Measurements from ENCODE around the gene NAV2. TPM values are rescaled to one million over a fixed set of nuclear protein-coding genes. Genes with fewer than 3 reads are reported as not detected.

The NAV2 gene
- total RNA-seq, 1 experiment from 2014 or later: 22.7 TPM

DNA sequence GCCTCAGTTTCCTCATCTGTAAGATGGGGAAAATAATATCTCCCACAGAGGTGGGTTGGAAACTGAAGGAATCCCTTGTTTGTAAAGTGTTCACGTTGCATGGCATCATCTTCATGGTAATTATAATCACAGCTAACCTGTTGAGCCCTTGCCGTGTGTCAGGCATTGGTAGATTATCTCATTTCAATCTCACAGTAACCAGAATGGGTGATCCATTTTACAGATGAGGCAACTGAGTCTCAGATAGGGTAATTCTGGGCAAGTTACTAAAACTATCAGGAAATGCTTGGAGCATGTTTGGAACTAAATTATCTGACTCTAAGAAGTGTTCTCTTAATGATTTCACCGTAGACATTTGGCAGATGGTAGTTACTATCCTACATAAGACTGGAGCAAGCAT lies 109.4 kb downstream of the NAV2 start:
- Histone ChIP-seq H3K4me3 (ENCODE audit: low read depth in 2 of 2, low read length in 2 of 2) (no peak overlapping the region), H3K4me1 (ENCODE audit: control insufficient read depth, insufficient read depth, low read length) (no peaks in the 10 kb centered on the region), H3K27ac (ENCODE audit: low read length) (no peak overlapping the region), H3K27me3 (ENCODE audit: control insufficient read depth, insufficient read depth, low read length) (no peaks in the 10 kb centered on the region), H3K9me3 (ENCODE audit: control insufficient read depth, insufficient read depth, low read depth, low read length) (no peaks in the 10 kb centered on the region), H3K36me3 (ENCODE audit: control insufficient read depth, insufficient read depth, low read length) (no peaks in the 10 kb centered on the region)
- no peak for TF ChIP-seq POLR2AphosphoS5 (IDR thresholded peaks at IDR 0.05; ENCODE audit: low read depth, low read length)
- in situ Hi-C loops (cut with HindIII; ENCODE audit: low pct_unique_long_range_greater_than_20kb, low sequenced_read_pairs) (no loop called here), intact Hi-C loops (cut with micrococcal nuclease; ENCODE audit: unreplicated experiment) (no loop called here)
- no TSS peak for BruUV-seq (replicated peaks)
- DNase-seq (ENCODE audit: low read depth, low spot score): no peak
- ChIA-PET CTCF (no interaction called here), POLR2A (no interaction called here)
- no peak for ATAC-seq

DNA sequence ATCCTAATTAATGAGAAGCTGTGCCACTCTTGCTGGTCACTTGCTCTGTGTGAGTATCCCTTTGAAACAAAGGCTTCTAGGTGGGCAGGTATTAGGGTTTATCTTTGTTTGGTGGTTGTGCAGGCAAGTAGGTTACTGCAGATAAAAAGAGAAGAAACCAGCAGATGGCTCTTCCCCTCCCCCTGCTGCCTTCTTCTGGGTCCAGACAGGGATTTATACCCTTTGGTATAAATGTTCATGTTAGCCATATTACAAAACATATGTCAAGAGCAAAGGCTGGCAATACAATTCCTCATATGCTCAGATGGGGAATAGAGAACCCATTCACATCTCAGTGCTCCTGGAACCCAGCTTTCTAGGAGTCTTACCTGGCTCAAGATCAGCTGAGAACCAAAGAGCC lies 109.9 kb downstream of the NAV2 start:
- intact Hi-C loops (cut with micrococcal nuclease; ENCODE audit: unreplicated experiment) (no loop called here), in situ Hi-C loops (cut with HindIII; ENCODE audit: low pct_unique_long_range_greater_than_20kb, low sequenced_read_pairs) (no loop called here)
- H3K9me3 ChIP-seq (ENCODE audit: control insufficient read depth, insufficient read depth, low read depth, low read length): no peaks in the 10 kb centered on the region
- no peak for DNase-seq (ENCODE audit: low read depth, low spot score)
- no peaks in the 10 kb centered on the region for H3K4me1 ChIP-seq (ENCODE audit: control insufficient read depth, insufficient read depth, low read length)
- no peak overlapping the region for H3K4me3 ChIP-seq (ENCODE audit: low read depth in 2 of 2, low read length in 2 of 2)
- TF ChIP-seq TCF7L2 (IDR thresholded peaks at IDR 0.05; ENCODE audit: low read depth, low read length) (no peak), SIN3A (IDR thresholded peaks at IDR 0.05; ENCODE audit: borderline replicate concordance, insufficient read depth, low read depth, low read length) (no peak), POLR2AphosphoS5 (IDR thresholded peaks at IDR 0.05; ENCODE audit: low read depth, low read length) (no peak)
- TF ChIP-seq, protein P1, sequence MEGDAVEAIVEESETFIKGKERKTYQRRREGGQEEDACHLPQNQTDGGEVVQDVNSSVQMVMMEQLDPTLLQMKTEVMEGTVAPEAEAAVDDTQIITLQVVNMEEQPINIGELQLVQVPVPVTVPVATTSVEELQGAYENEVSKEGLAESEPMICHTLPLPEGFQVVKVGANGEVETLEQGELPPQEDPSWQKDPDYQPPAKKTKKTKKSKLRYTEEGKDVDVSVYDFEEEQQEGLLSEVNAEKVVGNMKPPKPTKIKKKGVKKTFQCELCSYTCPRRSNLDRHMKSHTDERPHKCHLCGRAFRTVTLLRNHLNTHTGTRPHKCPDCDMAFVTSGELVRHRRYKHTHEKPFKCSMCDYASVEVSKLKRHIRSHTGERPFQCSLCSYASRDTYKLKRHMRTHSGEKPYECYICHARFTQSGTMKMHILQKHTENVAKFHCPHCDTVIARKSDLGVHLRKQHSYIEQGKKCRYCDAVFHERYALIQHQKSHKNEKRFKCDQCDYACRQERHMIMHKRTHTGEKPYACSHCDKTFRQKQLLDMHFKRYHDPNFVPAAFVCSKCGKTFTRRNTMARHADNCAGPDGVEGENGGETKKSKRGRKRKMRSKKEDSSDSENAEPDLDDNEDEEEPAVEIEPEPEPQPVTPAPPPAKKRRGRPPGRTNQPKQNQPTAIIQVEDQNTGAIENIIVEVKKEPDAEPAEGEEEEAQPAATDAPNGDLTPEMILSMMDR (IDR thresholded peaks at IDR 0.05): no peak
- TF ChIP-seq, protein P2, sequence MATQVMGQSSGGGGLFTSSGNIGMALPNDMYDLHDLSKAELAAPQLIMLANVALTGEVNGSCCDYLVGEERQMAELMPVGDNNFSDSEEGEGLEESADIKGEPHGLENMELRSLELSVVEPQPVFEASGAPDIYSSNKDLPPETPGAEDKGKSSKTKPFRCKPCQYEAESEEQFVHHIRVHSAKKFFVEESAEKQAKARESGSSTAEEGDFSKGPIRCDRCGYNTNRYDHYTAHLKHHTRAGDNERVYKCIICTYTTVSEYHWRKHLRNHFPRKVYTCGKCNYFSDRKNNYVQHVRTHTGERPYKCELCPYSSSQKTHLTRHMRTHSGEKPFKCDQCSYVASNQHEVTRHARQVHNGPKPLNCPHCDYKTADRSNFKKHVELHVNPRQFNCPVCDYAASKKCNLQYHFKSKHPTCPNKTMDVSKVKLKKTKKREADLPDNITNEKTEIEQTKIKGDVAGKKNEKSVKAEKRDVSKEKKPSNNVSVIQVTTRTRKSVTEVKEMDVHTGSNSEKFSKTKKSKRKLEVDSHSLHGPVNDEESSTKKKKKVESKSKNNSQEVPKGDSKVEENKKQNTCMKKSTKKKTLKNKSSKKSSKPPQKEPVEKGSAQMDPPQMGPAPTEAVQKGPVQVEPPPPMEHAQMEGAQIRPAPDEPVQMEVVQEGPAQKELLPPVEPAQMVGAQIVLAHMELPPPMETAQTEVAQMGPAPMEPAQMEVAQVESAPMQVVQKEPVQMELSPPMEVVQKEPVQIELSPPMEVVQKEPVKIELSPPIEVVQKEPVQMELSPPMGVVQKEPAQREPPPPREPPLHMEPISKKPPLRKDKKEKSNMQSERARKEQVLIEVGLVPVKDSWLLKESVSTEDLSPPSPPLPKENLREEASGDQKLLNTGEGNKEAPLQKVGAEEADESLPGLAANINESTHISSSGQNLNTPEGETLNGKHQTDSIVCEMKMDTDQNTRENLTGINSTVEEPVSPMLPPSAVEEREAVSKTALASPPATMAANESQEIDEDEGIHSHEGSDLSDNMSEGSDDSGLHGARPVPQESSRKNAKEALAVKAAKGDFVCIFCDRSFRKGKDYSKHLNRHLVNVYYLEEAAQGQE (IDR thresholded peaks at IDR 0.05; ENCODE audit: insufficient read depth in 1 of 2, low read depth in 2 of 2, low read length in 1 of 2): no peak
- H3K36me3 ChIP-seq (ENCODE audit: control insufficient read depth, insufficient read depth, low read length): no peaks in the 10 kb centered on the region
- H3K27me3 ChIP-seq (ENCODE audit: control insufficient read depth, insufficient read depth, low read length): no peaks in the 10 kb centered on the region
- ChIA-PET CTCF (no interaction called here), POLR2A (no interaction called here)
- no TSS peak for BruUV-seq (replicated peaks)
- ATAC-seq: no peak
- H3K27ac ChIP-seq (ENCODE audit: low read length): no peak overlapping the region

DNA sequence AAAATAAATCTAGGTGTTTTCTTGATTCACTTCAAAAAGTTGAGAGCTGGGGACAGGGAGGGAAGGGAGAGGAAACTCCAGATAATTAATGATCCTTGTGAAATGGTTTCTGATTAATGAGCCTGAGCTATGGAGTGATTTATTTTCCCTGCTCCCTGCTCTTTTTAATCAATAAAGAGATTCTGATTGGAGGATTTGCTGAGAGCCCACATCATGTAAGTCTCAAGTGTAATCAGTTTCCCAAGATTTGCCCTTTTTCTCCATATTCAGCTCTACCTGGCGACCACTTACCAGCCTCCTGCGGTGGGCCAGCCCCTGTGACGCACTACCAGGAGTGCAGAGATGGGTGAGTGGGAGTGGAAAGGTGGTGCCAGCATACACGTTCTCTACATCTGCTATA lies 114.0 kb downstream of the NAV2 start:
- ATAC-seq (no peak), DNase-seq (ENCODE audit: low read depth, low spot score) (no peak)
- no TSS peak for BruUV-seq (replicated peaks)
- ChIA-PET POLR2A (no interaction called here), CTCF (no interaction called here)
- Histone ChIP-seq H3K27me3 (ENCODE audit: control insufficient read depth, insufficient read depth, low read length) (no peaks in the 10 kb centered on the region), H3K4me1 (ENCODE audit: control insufficient read depth, insufficient read depth, low read length) (no peaks in the 10 kb centered on the region), H3K9me3 (ENCODE audit: control insufficient read depth, insufficient read depth, low read depth, low read length) (no peaks in the 10 kb centered on the region), H3K4me3 (ENCODE audit: low read depth in 2 of 2, low read length in 2 of 2) (no peak overlapping the region), H3K36me3 (ENCODE audit: control insufficient read depth, insufficient read depth, low read length) (no peaks in the 10 kb centered on the region), H3K27ac (ENCODE audit: low read length) (no peak overlapping the region)
- TF ChIP-seq TCF7L2 (IDR thresholded peaks at IDR 0.05; ENCODE audit: low read depth, low read length) (no peak), SIN3A (IDR thresholded peaks at IDR 0.05; ENCODE audit: borderline replicate concordance, insufficient read depth, low read depth, low read length) (no peak), POLR2AphosphoS5 (IDR thresholded peaks at IDR 0.05; ENCODE audit: low read depth, low read length) (no peak)
- TF ChIP-seq, protein P2 (IDR thresholded peaks at IDR 0.05; ENCODE audit: insufficient read depth in 1 of 2, low read depth in 2 of 2, low read length in 1 of 2): no peak
- TF ChIP-seq, protein P1 (IDR thresholded peaks at IDR 0.05): no peak
- in situ Hi-C loops (cut with HindIII; ENCODE audit: low pct_unique_long_range_greater_than_20kb, low sequenced_read_pairs): no loop called here
- intact Hi-C loops (cut with micrococcal nuclease; ENCODE audit: unreplicated experiment): no loop called here
